HS-5 (cell line): ENCODE results near the gene FAXDC2.

Experiments
- DNase-seq: peaks from one replicate; pipeline ENCODE4 v3.0.0-alpha.2; 2012; ENCODE audit warnings: low read depth

The FAXDC2 gene

DNA sequence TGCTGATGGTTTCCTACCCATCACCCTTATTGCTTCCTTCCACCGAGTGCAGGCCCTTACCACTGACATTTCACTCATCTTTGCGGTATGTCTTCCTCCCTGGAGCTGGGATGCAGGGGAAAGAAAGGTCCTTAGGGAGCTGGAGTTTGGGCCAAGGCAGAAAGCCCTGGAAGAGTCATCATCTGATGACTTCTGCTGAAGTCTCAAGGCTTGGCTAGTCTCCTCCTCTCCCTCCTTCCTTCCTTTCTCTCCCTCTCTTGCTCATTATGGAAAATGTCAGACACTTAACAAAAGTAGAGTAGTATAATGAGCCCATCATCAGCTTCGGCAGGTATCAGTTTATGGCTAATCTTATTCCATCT lies 55.2 kb downstream of the FAXDC2 start:
- no peak for DNase-seq

- DNase-seq = no peak
Measured at GRCh38 chr5:154794525-154795234, 55.7 kb downstream of the FAXDC2 start.

DNA sequence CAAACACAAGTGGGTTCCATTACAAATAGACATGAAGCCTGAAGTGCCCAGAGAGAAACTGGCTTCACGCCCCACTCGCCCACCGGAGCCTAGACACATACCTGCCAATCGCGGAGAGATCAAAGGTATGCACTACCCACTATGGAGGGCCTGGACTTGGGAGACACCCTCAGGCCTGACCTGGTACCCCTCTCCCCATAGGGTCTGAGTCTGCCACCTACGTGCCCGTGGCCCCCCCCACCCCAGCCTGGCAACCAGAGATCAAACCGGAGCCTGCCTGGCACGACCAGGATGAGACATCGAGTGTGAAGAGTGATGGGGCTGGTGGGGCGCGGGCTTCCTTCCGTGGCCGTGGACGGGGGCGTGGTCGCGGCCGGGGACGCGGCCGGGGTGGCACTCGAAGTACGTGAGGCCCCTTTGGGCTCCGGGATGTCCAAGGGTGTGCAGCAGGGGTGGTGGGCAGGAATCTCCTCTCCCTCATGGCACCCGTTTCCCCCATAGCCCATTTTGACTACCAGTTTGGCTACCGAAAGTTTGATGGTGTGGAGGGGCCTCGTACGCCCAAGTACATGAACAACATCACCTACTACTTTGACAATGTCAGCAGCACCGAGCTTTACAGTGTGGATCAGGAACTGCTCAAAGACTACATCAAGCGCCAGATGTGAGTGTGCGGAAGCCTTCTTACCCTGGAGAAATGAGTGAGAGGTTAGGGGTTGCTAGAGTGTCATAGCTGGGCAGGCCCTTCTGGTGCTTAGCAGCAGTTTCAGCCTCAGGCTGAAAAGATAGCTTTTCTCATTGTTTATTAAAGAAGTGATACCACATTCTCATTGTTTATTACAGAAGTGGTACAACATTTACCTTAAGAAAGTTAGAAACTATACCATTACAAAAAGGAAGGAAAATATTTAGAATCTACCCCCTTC lies 56.5 kb downstream of the FAXDC2 start:
- no peak for DNase-seq

DNA sequence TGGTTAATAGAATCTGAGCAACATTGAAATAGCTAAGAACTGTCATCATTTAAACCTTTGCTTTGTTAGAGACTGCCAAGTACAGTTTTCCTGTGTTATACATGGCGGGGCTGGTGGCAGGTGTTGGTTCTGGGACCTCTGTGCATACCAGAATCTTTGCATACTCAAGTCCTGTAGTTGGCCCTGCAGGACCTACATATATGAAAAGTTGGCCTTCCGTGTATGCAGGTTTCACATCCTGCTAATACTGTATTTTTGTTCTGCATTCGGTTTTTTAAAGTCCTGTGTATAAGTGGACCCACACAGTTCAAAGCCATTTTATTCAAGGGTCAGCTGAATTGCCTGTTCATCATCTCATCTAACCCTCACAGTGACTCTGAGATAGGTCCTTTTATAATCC lies 58.9 kb downstream of the FAXDC2 start:
- DNase-seq = no peak

- no peak for DNase-seq
Measured at GRCh38 chr5:154788212-154788611, 62.2 kb downstream of the FAXDC2 start.

GRCh38 chr5:154786414-154786813 lies 64.0 kb downstream of the FAXDC2 start:
- DNase-seq = no peak

DNA sequence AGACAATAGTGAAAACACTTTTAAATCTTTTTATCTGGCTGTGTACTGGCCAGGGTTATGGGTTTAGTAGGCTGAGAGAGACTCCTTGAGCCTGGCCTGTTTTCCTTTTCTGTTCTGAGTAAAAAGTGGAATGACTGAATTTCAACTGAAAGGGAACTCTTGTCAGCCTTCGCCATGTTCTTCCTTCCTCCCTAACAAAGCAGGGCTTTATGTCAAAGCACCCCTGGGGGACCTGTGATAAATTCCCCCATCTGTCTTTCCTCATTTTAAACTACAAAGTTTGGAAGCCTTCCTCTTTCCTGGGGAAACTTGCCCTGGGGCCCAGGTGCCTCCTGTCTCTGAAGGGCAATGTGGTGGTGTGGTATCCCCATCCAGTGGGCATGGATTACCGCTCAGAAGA lies 65.5 kb downstream of the FAXDC2 start:
- no peak for DNase-seq

- no peak for DNase-seq
Measured at GRCh38 chr5:154783774-154784460, 66.5 kb downstream of the FAXDC2 start.

- DNase-seq = no peak
Measured at GRCh38 chr5:154782812-154783592, 67.4 kb downstream of the FAXDC2 start.

DNA sequence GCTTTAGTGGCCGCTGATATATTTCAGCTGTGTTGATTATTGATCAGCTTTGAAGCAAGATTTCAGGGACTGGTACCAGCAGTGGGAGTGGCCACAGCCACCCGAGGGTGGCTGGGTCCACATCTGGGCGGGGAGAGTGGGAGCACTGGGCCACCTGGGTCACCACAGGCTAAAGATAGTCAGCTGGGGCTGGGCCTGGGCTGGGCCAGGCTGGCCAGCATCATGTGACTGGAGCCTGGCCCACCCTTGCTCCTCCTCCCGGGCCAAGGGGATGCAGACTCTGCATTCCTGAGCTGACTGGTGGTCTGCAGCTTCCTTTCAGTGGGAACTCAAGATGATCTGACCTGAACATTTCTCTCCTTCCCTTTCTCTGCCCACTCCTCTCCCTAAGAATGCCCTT lies 68.1 kb downstream of the FAXDC2 start:
- no peak for DNase-seq

DNA sequence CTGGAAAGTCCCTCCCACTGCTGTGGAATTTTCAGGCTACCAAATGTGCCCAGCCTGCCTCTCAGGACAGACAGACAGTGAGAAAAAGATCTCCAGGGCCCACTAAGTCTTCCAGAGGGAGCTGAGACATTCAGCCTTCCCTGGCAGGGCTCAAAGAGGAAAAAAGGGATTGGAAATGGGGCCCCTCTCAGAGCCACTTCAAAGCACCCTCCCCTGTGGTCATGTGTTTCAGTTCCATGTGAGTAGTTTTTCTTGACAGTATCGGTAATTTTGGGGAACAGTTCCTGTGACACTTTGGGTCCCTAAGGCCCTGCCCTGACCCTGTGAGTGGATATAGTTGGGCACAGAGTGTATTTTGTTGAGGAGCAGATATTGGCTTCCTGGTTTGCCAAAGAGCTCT lies 70.3 kb downstream of the FAXDC2 start:
- no peak for DNase-seq

DNA sequence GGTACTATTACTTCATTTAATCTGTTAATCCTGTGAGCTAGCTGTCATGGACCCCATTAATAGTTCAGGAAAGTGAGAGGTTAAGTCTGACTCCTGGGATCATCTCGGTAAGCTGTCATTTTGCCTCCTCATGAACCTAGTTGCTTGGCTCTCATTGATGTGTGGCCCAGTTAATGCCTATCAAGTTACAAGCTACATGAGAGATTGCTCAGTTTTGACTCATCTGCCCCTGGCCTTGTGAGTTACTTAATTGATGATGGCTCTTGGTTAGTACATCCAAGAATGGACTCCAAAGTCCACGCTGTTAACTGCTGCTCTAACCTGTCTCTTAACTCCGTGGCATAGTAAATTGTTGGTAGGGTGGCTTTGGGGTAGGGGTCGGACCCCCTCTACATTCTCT lies 71.3 kb downstream of the FAXDC2 start:
- peak; percentile 73 for DNase-seq

GRCh38 chr5:154778534-154778933 lies 71.9 kb downstream of the FAXDC2 start:
- no peak for DNase-seq

GRCh38 chr5:154776167-154776566 lies 74.2 kb downstream of the FAXDC2 start:
- DNase-seq = no peak

GRCh38 chr5:154773326-154773725 lies 77.1 kb downstream of the FAXDC2 start:
- DNase-seq = no peak

GRCh38 chr5:154771383-154771901 lies 79.0 kb downstream of the FAXDC2 start:
- no peak for DNase-seq

DNA sequence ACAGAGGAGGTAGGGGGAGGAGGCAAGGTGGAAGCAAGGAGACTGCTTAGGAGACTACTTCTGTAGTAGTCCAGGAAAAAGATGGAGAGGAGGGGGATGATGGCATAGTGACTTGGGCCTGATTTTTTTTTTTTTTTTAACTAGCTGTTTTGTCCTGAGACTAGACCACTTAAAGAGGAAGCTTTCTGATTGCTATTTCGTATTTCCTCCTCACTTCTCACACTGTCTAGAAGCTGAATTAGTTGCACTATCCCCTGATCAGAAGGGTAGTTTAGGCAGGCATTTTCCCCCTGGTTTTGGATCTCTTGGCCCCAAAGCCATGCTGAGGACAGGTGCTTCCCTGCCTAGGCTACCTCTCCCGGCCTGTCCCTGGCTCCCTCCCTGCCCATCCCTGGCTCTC lies 80.3 kb downstream of the FAXDC2 start:
- DNase-seq = no peak
